GM18507 (cell line): ENCODE results near the gene AFDN.

Experiments used
- DNase-seq: peaks from one replicate; pipeline ENCODE4 v3.0.0; 2011; ENCODE audit warnings: low read depth; ENCODE audit not compliant: insufficient read length; ENCODE audit errors: extremely low spot score
- FAIRE-seq: peaks from 2 replicates; lab custom pipeline; 2011; peaks lifted over from hg19 to GRCh38; lab: Jason Lieb, UNC

Gene AFDN

GRCh38 chr6:167936051-167936450 is 109.3 kb downstream of the AFDN start:
- FAIRE-seq (no peak), DNase-seq (no peak)

- DNase-seq (no peak), FAIRE-seq (no peak)
These were observed 110.6 kb downstream of the AFDN start for GRCh38 chr6:167937301-167937700.

- FAIRE-seq (no peak), DNase-seq (no peak)
These were observed 111.5 kb downstream of the AFDN start for GRCh38 chr6:167937948-167938911.

- DNase-seq (no peak), FAIRE-seq (no peak)
These were observed 115.1 kb downstream of the AFDN start for GRCh38 chr6:167941822-167942221.

GRCh38 chr6:167944130-167944529 is 117.4 kb downstream of the AFDN start:
- FAIRE-seq = no peak
- no peak for DNase-seq

GRCh38 chr6:167946007-167946406 is 119.3 kb downstream of the AFDN start:
- no peak for DNase-seq
- no peak for FAIRE-seq

- DNase-seq (no peak), FAIRE-seq (no peak)
These were observed 119.9 kb downstream of the AFDN start for GRCh38 chr6:167946604-167947003.

- DNase-seq (no peak), FAIRE-seq (no peak)
These were observed 121.0 kb downstream of the AFDN start for GRCh38 chr6:167947716-167948115.

- FAIRE-seq = no peak
- no peak for DNase-seq
These were observed 122.0 kb downstream of the AFDN start for GRCh38 chr6:167948716-167949115.

- FAIRE-seq = no peak
- DNase-seq = no peak
These were observed 122.5 kb downstream of the AFDN start for GRCh38 chr6:167949121-167949684.

- DNase-seq (no peak), FAIRE-seq (no peak)
These were observed 125.2 kb downstream of the AFDN start for GRCh38 chr6:167951781-167952511.

- DNase-seq (no peak), FAIRE-seq (no peak)
These were observed 125.8 kb downstream of the AFDN start for GRCh38 chr6:167952512-167952859.

- FAIRE-seq = no peak
- no peak for DNase-seq
These were observed 126.8 kb downstream of the AFDN start for GRCh38 chr6:167953551-167953950.

- FAIRE-seq (no peak), DNase-seq (no peak)
These were observed 127.4 kb downstream of the AFDN start for GRCh38 chr6:167954151-167954550.

- FAIRE-seq = no peak
These were observed 129.8 kb downstream of the AFDN start for GRCh38 chr6:167956491-167956890.

GRCh38 chr6:167956983-167957492 is 130.3 kb downstream of the AFDN start:
- FAIRE-seq = no peak

More at GRCh38 chr6:167956491-167956890, 129.8 kb downstream of the AFDN start:
- DNase-seq = no peak

GRCh38 chr6:167957626-167958025 is 130.9 kb downstream of the AFDN start:
- no peak for DNase-seq
- no peak for FAIRE-seq

More at GRCh38 chr6:167956983-167957492, 130.3 kb downstream of the AFDN start:
- DNase-seq = no peak

- no peak for FAIRE-seq
- no peak for DNase-seq
These were observed 133.9 kb downstream of the AFDN start for GRCh38 chr6:167960579-167960978.

- DNase-seq = no peak
- FAIRE-seq = no peak
These were observed 136.0 kb downstream of the AFDN start for GRCh38 chr6:167962711-167963110.

- DNase-seq = no peak
- no peak for FAIRE-seq
These were observed 136.9 kb downstream of the AFDN start for GRCh38 chr6:167963589-167964057.
